NT2/D1 (cell line): Measurements from ENCODE around the gene ITFG1.

Source experiments
- DNase-seq: peaks from one replicate; pipeline ENCODE4 v3.0.0-alpha.2; 2011; ENCODE audit warnings: low read depth, low spot score
- H3K27me3 ChIP-seq: 2 replicates; pipeline ENCODE4 v1.6.0; 2011; ENCODE audit warnings: mild to moderate bottlenecking; ENCODE audit not compliant: insufficient read length, insufficient read depth
- H3K36me3 ChIP-seq: 2 replicates; pipeline ENCODE4 v1.6.1; 2011; ENCODE audit warnings: mild to moderate bottlenecking, low read length, mixed read lengths; ENCODE audit not compliant: insufficient read depth, insufficient read length
- H3K4me1 ChIP-seq: 2 replicates; pipeline ENCODE4 v1.5.1; 2011; ENCODE audit not compliant: insufficient read depth, insufficient read length
- H3K4me3 ChIP-seq: 2 replicates; pipeline ENCODE4 v1.5.1; 2011; ENCODE audit warnings: low read depth; ENCODE audit not compliant: insufficient read length
- H3K9ac ChIP-seq: 2 replicates; pipeline ENCODE4 v1.6.0; 2011; ENCODE audit warnings: low read depth; ENCODE audit not compliant: insufficient read length
- H3K9me3 ChIP-seq: 2 replicates; pipeline ENCODE4 v1.5.1; 2011; ENCODE audit warnings: mild to moderate bottlenecking, low read length; ENCODE audit not compliant: insufficient read depth
- SUZ12 ChIP-seq: IDR thresholded peaks from 2 replicates; pipeline ENCODE4 v1.6.1; 2011; ENCODE audit not compliant: insufficient read length, insufficient read depth; ENCODE audit errors: extremely low read depth
- YY1 ChIP-seq: IDR thresholded peaks from 2 replicates; pipeline ENCODE4 v1.6.1; 2011; ENCODE audit not compliant: insufficient read length, insufficient read depth
- ZNF274 ChIP-seq: IDR thresholded peaks from 2 replicates; pipeline ENCODE4 v1.6.1; 2011; ENCODE audit warnings: mild to moderate bottlenecking, low read depth, low read length

Gene ITFG1

GRCh38 chr16:47493381-47494337, 32.8 kb upstream of the ITFG1 start:
- H3K4me3 ChIP-seq = no peak overlapping the region
- TF ChIP-seq YY1 = no peak

GRCh38 chr16:47492428-47493377, 31.8 kb upstream of the ITFG1 start:
- H3K4me1 ChIP-seq = peaks cover 3% of the 10 kb centered on the region
- no peaks in the 10 kb centered on the region for H3K27me3 ChIP-seq
- peaks cover 3% of the 10 kb centered on the region for H3K36me3 ChIP-seq
- H3K4me3 ChIP-seq = no peak overlapping the region
- no peak for TF ChIP-seq YY1
- no peak for TF ChIP-seq SUZ12
- no peak for TF ChIP-seq ZNF274
- no peak overlapping the region for H3K9ac ChIP-seq
- H3K9me3 ChIP-seq = peaks cover 35% of the 10 kb centered on the region
- DNase-seq = peak; percentile 5

More at GRCh38 chr16:47493381-47494337, 32.8 kb upstream of the ITFG1 start:
- Histone ChIP-seq H3K4me1 (peaks cover 3% of the 10 kb centered on the region), H3K9ac (no peak overlapping the region), H3K9me3 (peaks cover 28% of the 10 kb centered on the region), H3K36me3 (peaks cover 6% of the 10 kb centered on the region), H3K27me3 (no peaks in the 10 kb centered on the region)
- DNase-seq = no peak

- no peaks in the 10 kb centered on the region for H3K36me3 ChIP-seq
- no peak for TF ChIP-seq SUZ12
- TF ChIP-seq ZNF274 = no peak
- TF ChIP-seq YY1 = no peak
- H3K4me3 ChIP-seq = no peak overlapping the region
- peak; percentile 15 for DNase-seq
- peaks cover 3% of the 10 kb centered on the region for H3K4me1 ChIP-seq
- H3K27me3 ChIP-seq = no peaks in the 10 kb centered on the region
- H3K9me3 ChIP-seq = peaks cover 39% of the 10 kb centered on the region
- H3K9ac ChIP-seq = no peak overlapping the region
Measured at GRCh38 chr16:47492036-47492427, 31.2 kb upstream of the ITFG1 start.

- TF ChIP-seq ZNF274 (no peak), YY1 (no peak)
- Histone ChIP-seq H3K9ac (no peak overlapping the region), H3K4me1 (peaks cover 3% of the 10 kb centered on the region), H3K27me3 (no peaks in the 10 kb centered on the region), H3K4me3 (no peak overlapping the region), H3K9me3 (peaks cover 39% of the 10 kb centered on the region), H3K36me3 (no peaks in the 10 kb centered on the region)
- no peak for DNase-seq
Measured at GRCh38 chr16:47490471-47490870, 29.6 kb upstream of the ITFG1 start.

GRCh38 chr16:47488051-47488450, 27.2 kb upstream of the ITFG1 start:
- Histone ChIP-seq H3K9ac (no peak overlapping the region), H3K36me3 (no peaks in the 10 kb centered on the region), H3K9me3 (peaks cover 39% of the 10 kb centered on the region), H3K27me3 (no peaks in the 10 kb centered on the region), H3K4me3 (no peak overlapping the region), H3K4me1 (peaks cover 3% of the 10 kb centered on the region)
- TF ChIP-seq YY1 = no peak
- TF ChIP-seq SUZ12 = no peak
- DNase-seq = no peak

GRCh38 chr16:47486856-47487255, 26.0 kb upstream of the ITFG1 start:
- no peaks in the 10 kb centered on the region for H3K4me1 ChIP-seq
- H3K9ac ChIP-seq = no peak overlapping the region
- H3K27me3 ChIP-seq = no peaks in the 10 kb centered on the region
- TF ChIP-seq ZNF274 (no peak), YY1 (no peak), SUZ12 (no peak)
- no peak for DNase-seq
- H3K36me3 ChIP-seq = no peaks in the 10 kb centered on the region
- H3K9me3 ChIP-seq = peaks cover 39% of the 10 kb centered on the region
- H3K4me3 ChIP-seq = no peak overlapping the region

- H3K9ac ChIP-seq = no peak overlapping the region
- no peak for TF ChIP-seq SUZ12
- no peak for TF ChIP-seq ZNF274
- no peak for TF ChIP-seq YY1
- H3K27me3 ChIP-seq = no peaks in the 10 kb centered on the region
- peaks cover 11% of the 10 kb centered on the region for H3K9me3 ChIP-seq
- H3K4me1 ChIP-seq = no peaks in the 10 kb centered on the region
- H3K4me3 ChIP-seq = no peak overlapping the region
- no peak for DNase-seq
- no peaks in the 10 kb centered on the region for H3K36me3 ChIP-seq
Measured at GRCh38 chr16:47483616-47484015, 22.8 kb upstream of the ITFG1 start.
